H1 (cell line): ENCODE data around the gene PPID. TPM values are rescaled to one million over a fixed set of nuclear protein-coding genes. Genes with fewer than 3 reads are reported as not detected.

Source experiments
- RXRA ChIP-seq: IDR thresholded peaks from 2 replicates; pipeline ENCODE4 v1.6.1; 2011; ENCODE audit warnings: low read depth, mild to moderate bottlenecking, low read length, moderate library complexity; ENCODE audit not compliant: insufficient read depth
- SIRT6 ChIP-seq: IDR thresholded peaks from one replicate; pipeline ENCODE4 v1.7.1; 2012; ENCODE audit warnings: low read length, inconsistent platforms
- TBP ChIP-seq: IDR thresholded peaks from 2 replicates; pipeline ENCODE4 v1.6.1; 2011; ENCODE audit warnings: low read depth, low read length, improper control_type of control experiment
- polyA plus RNA-seq, 7 experiments: library from polyadenylated mRNA; depleted of rRNA in 3 of 7; stranded (reverse) in 5 of 7; unstranded in 2 of 7; fragments of >200 nt in 5 of 7; fragments of 200-250 nt in 2 of 7; gene quantifications; 1 replicate in 5 of 7; 2 replicates in 1 of 7; 4 replicates in 1 of 7; pipeline versions ENCODE4 v1.2.1 to v1.2.3, GENCODE V29; 2011 to 2013; ENCODE audit warnings: missing spikeins in 2 of 7, mixed read lengths in 2 of 7
- total RNA-seq: library from RNA; stranded (reverse); fragmentation: NEBNext Ultra II Directional; extraction: Animal tissue kit (Norgen Biotek cat#: 25700); gene quantifications from 2 replicates; pipeline ENCODE4 v1.2.1, GENCODE V29; 2021

PPID gene
- total and polyA plus RNA-seq, 2 of the 8 experiments (the other 6 are each of a cell fraction or from before 2014, with no cell fraction given): 20.2 to 53.2 TPM

DNA sequence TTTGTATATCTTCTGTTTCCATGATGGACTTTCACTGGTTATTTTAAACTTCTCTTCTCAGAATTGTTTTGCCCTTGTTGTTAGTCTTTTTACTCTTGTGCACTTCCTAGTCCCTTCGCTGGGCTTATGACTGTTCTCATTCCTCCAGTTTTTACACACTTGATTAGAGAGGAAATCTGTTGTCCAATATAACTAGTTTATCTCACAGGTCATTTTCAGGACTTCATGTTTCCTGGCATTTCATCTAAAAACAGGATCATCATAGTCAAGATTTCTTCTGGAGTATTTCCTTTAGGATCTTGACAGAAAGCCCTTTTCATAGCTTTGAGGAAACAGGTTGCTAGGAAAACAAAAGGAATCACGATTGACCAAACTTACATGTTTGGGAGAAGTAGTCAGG lies 48.6 kb upstream of the PPID start (continued):
- TF ChIP-seq SIRT6 (no peak), TBP (no peak), RXRA (no peak)
